Gastrocnemius medialis (tissue), 4 donors: Measurements from ENCODE around the gene TMEM207. TPM values are rescaled to one million over a fixed set of nuclear protein-coding genes. Genes with fewer than 3 reads are reported as not detected.

Experiments used
- ATAC-seq, 2 donors: fragments of 150-250 bp; one replicate each; pipeline ENCODE4 v1.9.1; 2016
- DNase-seq, 2 donors: peaks; one replicate each; pipeline ENCODE4 v3.0.0-alpha.2; 2019
- H3K27ac ChIP-seq, 4 donors: fragments of 200-600 bp; sonication (generic); 1 replicate in 1 of 4; 2 replicates in 3 of 4; pipeline ENCODE4 v1.5.1; 2016 to 2018; ENCODE audit warnings: mild to moderate bottlenecking in 2 of 4, moderate library complexity in 1 of 4
- H3K27me3 ChIP-seq, 3 donors: fragments of 200-600 bp; sonication (generic) in 2 of 3; 1 replicate in 1 of 3; 2 replicates in 2 of 3; pipeline versions ENCODE4 v1.5.1 to v1.6.0; 2016 to 2019; ENCODE audit warnings: mild to moderate bottlenecking in 1 of 3, moderate library complexity in 1 of 3
- H3K36me3 ChIP-seq, 2 donors: fragments of 200-600 bp; sonication (generic) in 1 of 2; one replicate each; pipeline ENCODE4 v1.5.1; 2017 to 2018
- H3K4me1 ChIP-seq, 2 donors: fragments of 200-600 bp; sonication (generic) in 1 of 2; one replicate each; pipeline ENCODE4 v1.5.1; 2016 to 2017; ENCODE audit warnings: mild to moderate bottlenecking in 2 of 2
- H3K4me3 ChIP-seq, 4 donors: fragments of 200-600 bp; sonication (generic) in 3 of 4; 1 replicate in 1 of 4; 2 replicates in 3 of 4; pipeline ENCODE4 v1.5.1; 2016 to 2019; ENCODE audit warnings: mild to moderate bottlenecking in 2 of 4
- H3K9me3 ChIP-seq, 3 donors: fragments of 200-600 bp; sonication (generic) in 2 of 3; 1 replicate in 1 of 3; 2 replicates in 2 of 3; pipeline ENCODE4 v1.5.1; 2016 to 2019
- POLR2A ChIP-seq, 2 donors: fragments of 450-650 bp; IDR thresholded peaks; one replicate each; pipeline ENCODE4 v1.6.1; 2017; ENCODE audit warnings: antibody characterized with exemption in 2 of 2, mild to moderate bottlenecking in 2 of 2, moderate library complexity in 2 of 2
- in situ Hi-C, 4 donors: fragments of 200-750 bp; cut with MboI; loops; one replicate each; pipeline versions ENCODE4 v1.15.0 to v1.8.0; 2017; ENCODE audit warnings: low sequenced_read_pairs in 4 of 4
- intact Hi-C: fragments of 100-400 bp; cut with DNase I; formaldehyde crosslinking; loops from one replicate; pipeline ENCODE4 v1.15.1; 2023; ENCODE audit warnings: low total_unique reads
- total RNA-seq, 4 donors: library from RNA; depleted of rRNA; stranded (reverse); fragments of >200 nt; gene quantifications; one replicate each; pipeline versions ENCODE4 v1.1.0 to v1.2.3, GENCODE V29; 2016
- TF ChIP-seq, protein P1 (sequence below), 5 experiments: fragments of 450-650 bp in 3 of 5; fragments of 200-600 bp in 2 of 5; sonication (generic) in 2 of 5; IDR thresholded peaks in 4 of 5; conservative IDR thresholded peaks in 1 of 5; 1 replicate in 4 of 5; 2 replicates in 1 of 5; pipeline ENCODE4 v1.5.1; 2016 to 2019; ENCODE audit warnings: antibody characterized with exemption in 5 of 5, mild to moderate bottlenecking in 3 of 5, moderate library complexity in 3 of 5

TMEM207 gene
- total RNA-seq, 4 donors from 2014 or later: not detected

DNA sequence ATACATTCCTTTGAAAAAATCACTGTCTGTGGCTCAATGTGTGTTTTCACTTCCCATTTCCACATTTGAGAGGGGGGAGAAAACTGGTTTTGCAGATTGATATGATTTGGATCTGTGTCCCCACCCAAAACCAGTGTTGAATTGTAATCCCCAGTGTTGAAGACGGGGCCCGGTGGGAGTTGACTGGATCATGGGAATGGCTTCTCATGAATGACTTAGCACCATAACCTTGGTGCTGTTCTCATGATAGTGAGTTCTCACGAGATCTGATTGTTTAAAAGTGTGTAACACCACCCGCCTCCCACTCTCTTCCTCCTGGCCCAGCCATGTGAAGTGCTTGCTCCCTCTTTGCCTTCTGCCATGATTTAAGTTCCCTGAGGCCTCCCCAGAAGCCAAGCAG is 16.1 kb downstream of the TMEM207 start:
- Histone ChIP-seq H3K9me3 (no peaks in the 10 kb centered on the region), H3K27me3 (no peaks in the 10 kb centered on the region), H3K4me1 (no peaks in the 10 kb centered on the region), H3K4me3 (no peak overlapping the region), H3K36me3 (no peaks in the 10 kb centered on the region), H3K27ac (no peak overlapping the region)
- in situ Hi-C loops (no loop called here), intact Hi-C loops (no loop called here)
- DNase-seq: no peak
- TF ChIP-seq, protein P1, sequence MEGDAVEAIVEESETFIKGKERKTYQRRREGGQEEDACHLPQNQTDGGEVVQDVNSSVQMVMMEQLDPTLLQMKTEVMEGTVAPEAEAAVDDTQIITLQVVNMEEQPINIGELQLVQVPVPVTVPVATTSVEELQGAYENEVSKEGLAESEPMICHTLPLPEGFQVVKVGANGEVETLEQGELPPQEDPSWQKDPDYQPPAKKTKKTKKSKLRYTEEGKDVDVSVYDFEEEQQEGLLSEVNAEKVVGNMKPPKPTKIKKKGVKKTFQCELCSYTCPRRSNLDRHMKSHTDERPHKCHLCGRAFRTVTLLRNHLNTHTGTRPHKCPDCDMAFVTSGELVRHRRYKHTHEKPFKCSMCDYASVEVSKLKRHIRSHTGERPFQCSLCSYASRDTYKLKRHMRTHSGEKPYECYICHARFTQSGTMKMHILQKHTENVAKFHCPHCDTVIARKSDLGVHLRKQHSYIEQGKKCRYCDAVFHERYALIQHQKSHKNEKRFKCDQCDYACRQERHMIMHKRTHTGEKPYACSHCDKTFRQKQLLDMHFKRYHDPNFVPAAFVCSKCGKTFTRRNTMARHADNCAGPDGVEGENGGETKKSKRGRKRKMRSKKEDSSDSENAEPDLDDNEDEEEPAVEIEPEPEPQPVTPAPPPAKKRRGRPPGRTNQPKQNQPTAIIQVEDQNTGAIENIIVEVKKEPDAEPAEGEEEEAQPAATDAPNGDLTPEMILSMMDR (IDR thresholded peaks at IDR 0.05 in 4 of 5, conservative IDR thresholded peaks at IDR 0.05 in 1 of 5): no peak
- TF ChIP-seq POLR2A (IDR thresholded peaks at IDR 0.05): no peak
- ATAC-seq: no peak

DNA sequence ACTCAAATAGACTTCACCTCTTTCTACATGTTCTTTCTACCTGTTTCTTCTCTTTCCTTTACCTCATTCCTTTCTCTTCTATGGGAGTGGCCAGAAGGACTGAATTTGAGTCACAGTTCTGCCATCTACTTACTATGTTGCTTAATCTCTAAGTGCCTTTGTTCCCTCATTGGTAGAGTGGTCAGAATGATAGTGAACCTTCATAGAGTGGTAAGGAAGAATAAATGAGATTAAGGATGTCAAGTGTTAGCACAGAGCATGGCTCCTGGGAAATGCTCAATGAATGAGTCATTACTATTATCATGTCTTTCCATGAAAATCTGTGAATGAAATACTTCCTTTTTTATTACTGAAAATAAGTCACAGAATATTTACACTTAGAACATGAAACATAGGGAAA is 17.5 kb downstream of the TMEM207 start:
- no peak for ATAC-seq
- TF ChIP-seq, protein P1 (IDR thresholded peaks at IDR 0.05 in 4 of 5, conservative IDR thresholded peaks at IDR 0.05 in 1 of 5): no peak
- H3K27me3 ChIP-seq: no peaks in the 10 kb centered on the region
- no peak overlapping the region for H3K4me3 ChIP-seq
- no peaks in the 10 kb centered on the region for H3K36me3 ChIP-seq
- H3K4me1 ChIP-seq: no peaks in the 10 kb centered on the region
- no peaks in the 10 kb centered on the region for H3K9me3 ChIP-seq
- in situ Hi-C loops (no loop called here), intact Hi-C loops (no loop called here)
- DNase-seq: no peak
- H3K27ac ChIP-seq: no peak overlapping the region

DNA sequence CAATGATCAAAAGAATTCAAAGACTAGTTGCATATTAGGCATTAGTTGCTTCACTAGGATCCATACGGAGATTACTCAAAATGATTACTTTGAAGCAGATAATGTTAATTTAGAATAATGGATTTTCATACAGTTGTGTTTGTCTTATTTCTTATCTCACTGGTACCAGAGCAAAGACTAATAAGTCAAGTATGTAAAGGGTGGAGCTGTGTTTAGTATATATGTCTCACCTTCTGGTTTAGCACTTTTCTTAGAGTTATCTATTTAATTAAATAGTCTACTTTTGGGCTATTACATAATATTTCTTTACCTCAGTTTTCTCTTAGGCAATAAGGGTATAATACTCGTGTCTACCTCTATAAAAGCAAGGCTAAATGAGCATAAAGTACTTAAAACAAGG is 18.8 kb downstream of the TMEM207 start:
- Histone ChIP-seq H3K27ac (no peak overlapping the region), H3K4me3 (no peak overlapping the region), H3K9me3 (no peaks in the 10 kb centered on the region), H3K4me1 (no peaks in the 10 kb centered on the region), H3K27me3 (no peaks in the 10 kb centered on the region), H3K36me3 (no peaks in the 10 kb centered on the region)
- ATAC-seq: no peak
- intact Hi-C loops (no loop called here), in situ Hi-C loops (no loop called here)
- TF ChIP-seq, protein P1 (IDR thresholded peaks at IDR 0.05 in 4 of 5, conservative IDR thresholded peaks at IDR 0.05 in 1 of 5): no peak
- no peak for TF ChIP-seq POLR2A (IDR thresholded peaks at IDR 0.05)
- DNase-seq: no peak

DNA sequence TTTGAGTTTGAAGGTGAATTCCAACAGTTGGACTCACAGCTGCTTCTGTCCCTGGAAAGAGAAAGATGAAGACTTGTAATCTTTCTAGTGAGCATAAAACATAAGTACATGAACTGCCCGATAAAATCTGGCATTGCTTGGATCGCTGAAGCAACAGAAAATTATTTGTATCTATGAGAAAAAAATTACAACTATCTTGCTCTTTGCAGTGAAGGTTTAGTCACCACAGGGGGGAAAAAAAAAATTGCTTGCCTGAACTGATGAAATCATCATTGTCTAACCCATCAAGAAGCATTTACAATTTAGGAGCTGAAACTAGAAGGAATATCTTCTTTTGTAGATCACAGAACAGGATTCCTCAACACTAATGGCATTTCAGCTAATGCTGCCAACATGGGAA is 20.0 kb downstream of the TMEM207 start:
- in situ Hi-C loops: no loop called here
- no peaks in the 10 kb centered on the region for H3K27me3 ChIP-seq
- H3K27ac ChIP-seq: no peak overlapping the region
- DNase-seq (no peak), ATAC-seq (no peak)
- no peaks in the 10 kb centered on the region for H3K36me3 ChIP-seq
- H3K4me3 ChIP-seq: no peak overlapping the region
- no peaks in the 10 kb centered on the region for H3K9me3 ChIP-seq
- intact Hi-C loops: loop anchor here (5.0 kb wide), 1 partner anchor 467 kb away; no protein-coding TSS in a partner anchor
- TF ChIP-seq POLR2A (IDR thresholded peaks at IDR 0.05): no peak
- TF ChIP-seq, protein P1 (IDR thresholded peaks at IDR 0.05 in 4 of 5, conservative IDR thresholded peaks at IDR 0.05 in 1 of 5): no peak
- H3K4me1 ChIP-seq: peaks cover 0 to 3% of the 10 kb centered on the region in 2 donors

DNA sequence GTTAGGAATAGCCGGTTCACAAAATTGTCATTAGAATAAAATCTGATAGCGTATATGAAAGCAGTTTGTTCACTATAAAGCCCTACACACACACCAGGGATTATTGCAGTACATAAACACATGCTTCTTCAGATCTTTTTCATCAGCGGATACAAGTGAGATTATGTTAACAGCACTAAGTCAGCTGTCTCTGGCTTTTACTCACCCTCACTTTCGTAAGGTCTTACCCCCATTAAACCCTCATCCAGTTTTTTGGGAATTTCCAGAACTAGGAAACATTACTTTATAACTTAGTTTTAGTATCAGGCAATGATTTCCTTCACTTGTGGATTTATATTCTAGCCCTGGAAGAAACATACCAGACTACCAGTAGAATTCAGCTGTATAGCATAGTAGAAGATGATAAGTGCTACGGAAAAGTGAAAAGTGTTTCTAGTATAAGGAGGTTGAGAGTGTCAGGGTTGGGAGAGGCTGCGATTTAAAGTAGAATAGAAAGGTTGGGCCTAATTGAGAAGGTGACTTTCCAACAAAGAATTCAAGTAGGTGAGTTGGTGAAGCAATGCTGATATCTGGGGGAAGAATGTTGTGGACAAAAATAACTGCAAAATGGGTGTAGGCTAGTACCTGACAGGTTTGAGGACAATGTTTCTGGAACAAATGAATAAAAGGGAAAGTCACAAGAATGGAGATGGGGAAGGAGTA is 22.7 kb downstream of the TMEM207 start:
- in situ Hi-C loops (no loop called here), intact Hi-C loops (loop anchor here (5.0 kb wide), 1 partner anchor 465 kb away; no protein-coding TSS in a partner anchor)
- Histone ChIP-seq H3K4me1 (peaks cover 0 to 3% of the 10 kb centered on the region in 2 donors), H3K36me3 (no peaks in the 10 kb centered on the region), H3K9me3 (no peaks in the 10 kb centered on the region), H3K27me3 (no peaks in the 10 kb centered on the region), H3K4me3 (no peak overlapping the region), H3K27ac (no peak overlapping the region)
- ATAC-seq: no peak
- TF ChIP-seq, protein P1 (IDR thresholded peaks at IDR 0.05 in 4 of 5, conservative IDR thresholded peaks at IDR 0.05 in 1 of 5): no peak
- TF ChIP-seq POLR2A (IDR thresholded peaks at IDR 0.05): no peak
- no peak for DNase-seq
